Lower leg skin (tissue), 4 donors: ENCODE data around the gene MAN1A1. TPM values are rescaled to one million over a fixed set of nuclear protein-coding genes. Genes with fewer than 3 reads are reported as not detected.

Source experiments
- DNase-seq, 2 donors: peaks; one replicate each; pipeline ENCODE4 v3.0.0-alpha.2; 2019; ENCODE audit warnings: low spot score in 2 of 2
- H3K4me3 ChIP-seq: fragments of 200-600 bp; sonication (generic); 2 replicates; pipeline ENCODE4 v1.5.1; 2017; ENCODE audit warnings: mild to moderate bottlenecking, low read depth; ENCODE audit not compliant: poor library complexity, severe bottlenecking
- POLR2A ChIP-seq, 2 donors: fragments of 450-650 bp; IDR thresholded peaks; one replicate each; pipeline ENCODE4 v1.6.1; 2016 to 2017; ENCODE audit warnings: antibody characterized with exemption in 2 of 2, mild to moderate bottlenecking in 1 of 2, moderate library complexity in 1 of 2
- WGBS, 2 donors: methylation state at CpG; one replicate each; pipeline ENCODE4 v1.1.5; 2018; 5-methylcytosine and 5-hydroxymethylcytosine counted together
- intact Hi-C: fragments of 100-400 bp; cut with DNase I; formaldehyde crosslinking; loops from one replicate; pipeline ENCODE4 v1.15.0; 2023; ENCODE audit warnings: low total_unique reads
- total RNA-seq, 4 donors: library from RNA; depleted of rRNA; stranded (reverse); fragments of >200 nt; gene quantifications; one replicate each; pipeline ENCODE4 v1.1.0, GENCODE V29; 2016
- TF ChIP-seq, protein P1 (sequence below), 3 donors: fragments of 450-650 bp; IDR thresholded peaks; one replicate each; pipeline ENCODE4 v1.5.1; 2016; ENCODE audit warnings: antibody characterized with exemption in 3 of 3, mild to moderate bottlenecking in 3 of 3, moderate library complexity in 2 of 3

Gene MAN1A1
- total RNA-seq, 4 donors from 2014 or later: 33.5 to 85.7 (median 37.1) TPM

GRCh38 chr6:119166024-119166784, 183.4 kb downstream of the MAN1A1 start:
- WGBS, 2 donors: 83 to 100% methylated on average over 3 of the region's 3 CpGs
- intact Hi-C loops: no loop called here
- DNase-seq: no peak
- TF ChIP-seq POLR2A (IDR thresholded peaks at IDR 0.05): no peak
- TF ChIP-seq, protein P1, sequence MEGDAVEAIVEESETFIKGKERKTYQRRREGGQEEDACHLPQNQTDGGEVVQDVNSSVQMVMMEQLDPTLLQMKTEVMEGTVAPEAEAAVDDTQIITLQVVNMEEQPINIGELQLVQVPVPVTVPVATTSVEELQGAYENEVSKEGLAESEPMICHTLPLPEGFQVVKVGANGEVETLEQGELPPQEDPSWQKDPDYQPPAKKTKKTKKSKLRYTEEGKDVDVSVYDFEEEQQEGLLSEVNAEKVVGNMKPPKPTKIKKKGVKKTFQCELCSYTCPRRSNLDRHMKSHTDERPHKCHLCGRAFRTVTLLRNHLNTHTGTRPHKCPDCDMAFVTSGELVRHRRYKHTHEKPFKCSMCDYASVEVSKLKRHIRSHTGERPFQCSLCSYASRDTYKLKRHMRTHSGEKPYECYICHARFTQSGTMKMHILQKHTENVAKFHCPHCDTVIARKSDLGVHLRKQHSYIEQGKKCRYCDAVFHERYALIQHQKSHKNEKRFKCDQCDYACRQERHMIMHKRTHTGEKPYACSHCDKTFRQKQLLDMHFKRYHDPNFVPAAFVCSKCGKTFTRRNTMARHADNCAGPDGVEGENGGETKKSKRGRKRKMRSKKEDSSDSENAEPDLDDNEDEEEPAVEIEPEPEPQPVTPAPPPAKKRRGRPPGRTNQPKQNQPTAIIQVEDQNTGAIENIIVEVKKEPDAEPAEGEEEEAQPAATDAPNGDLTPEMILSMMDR (IDR thresholded peaks at IDR 0.05): no peak
- H3K4me3 ChIP-seq: no peak overlapping the region

- 84 to 88% methylated on average over 8 of the region's 8 CpGs for WGBS, 2 donors
These were observed 186.6 kb downstream of the MAN1A1 start for GRCh38 chr6:119163006-119163405.

DNA sequence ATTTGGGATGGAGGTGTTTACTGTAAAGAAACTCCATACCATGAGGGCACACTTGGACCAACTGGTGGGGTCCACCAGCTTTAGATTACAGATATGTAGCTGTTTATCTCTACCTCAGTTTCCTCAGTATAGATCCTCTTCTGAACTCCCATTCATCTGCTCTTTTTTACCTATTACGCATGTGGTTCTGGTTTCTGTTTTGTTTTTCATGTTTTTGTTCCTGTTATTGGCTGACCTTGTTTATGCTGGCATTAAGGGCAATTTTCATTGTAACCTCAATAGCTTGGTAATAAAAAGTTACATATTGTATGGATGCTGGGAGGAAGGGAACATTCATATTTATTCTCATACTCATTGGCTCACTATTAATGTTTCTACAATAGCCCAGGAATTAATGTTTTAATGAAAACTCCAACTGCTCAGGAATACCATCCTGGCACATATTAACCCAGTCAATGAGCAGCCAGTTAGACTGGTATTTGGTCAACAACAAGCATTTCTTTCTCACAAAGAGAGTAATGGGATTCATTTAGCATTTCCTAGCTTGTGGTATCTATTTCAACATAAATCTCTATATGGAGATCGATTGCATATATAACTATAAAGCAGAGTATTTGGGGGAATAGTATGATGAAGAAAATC, 187.3 kb downstream of the MAN1A1 start:
- 70 to 84% methylated on average over 2 of the region's 2 CpGs for WGBS, 2 donors
- TF ChIP-seq, protein P1 (IDR thresholded peaks at IDR 0.05): no peak
- TF ChIP-seq POLR2A (IDR thresholded peaks at IDR 0.05): no peak
- intact Hi-C loops: no loop called here
- no peak overlapping the region for H3K4me3 ChIP-seq
- DNase-seq: no peak

More at GRCh38 chr6:119163006-119163405, 186.6 kb downstream of the MAN1A1 start:
- no peak overlapping the region for H3K4me3 ChIP-seq
- TF ChIP-seq POLR2A (IDR thresholded peaks at IDR 0.05): no peak
- TF ChIP-seq, protein P1 (IDR thresholded peaks at IDR 0.05): no peak
- DNase-seq: no peak
- intact Hi-C loops: no loop called here

- H3K4me3 ChIP-seq: no peak overlapping the region
- WGBS, 2 donors: 65 to 71% methylated on average over 4 of the region's 4 CpGs
- intact Hi-C loops: no loop called here
- TF ChIP-seq, protein P1 (IDR thresholded peaks at IDR 0.05): no peak
- DNase-seq: no peak
These were observed 188.1 kb downstream of the MAN1A1 start for GRCh38 chr6:119161438-119161837.

- WGBS, 2 donors: 61 to 65% methylated on average over 2 of the region's 2 CpGs
These were observed 188.7 kb downstream of the MAN1A1 start for GRCh38 chr6:119160911-119161310.

More at GRCh38 chr6:119160911-119161310, 188.7 kb downstream of the MAN1A1 start:
- intact Hi-C loops: no loop called here
- TF ChIP-seq, protein P1 (IDR thresholded peaks at IDR 0.05): no peak
- no peak for TF ChIP-seq POLR2A (IDR thresholded peaks at IDR 0.05)
- DNase-seq: no peak
- no peak overlapping the region for H3K4me3 ChIP-seq
